Measurements from ENCODE around the gene HTR3E. TPM values are rescaled to one million over a fixed set of nuclear protein-coding genes. Genes with fewer than 3 reads are reported as not detected.

The HTR3E gene
- total RNA-seq, 1 experiment from 2014 or later, result not detected

DNA sequence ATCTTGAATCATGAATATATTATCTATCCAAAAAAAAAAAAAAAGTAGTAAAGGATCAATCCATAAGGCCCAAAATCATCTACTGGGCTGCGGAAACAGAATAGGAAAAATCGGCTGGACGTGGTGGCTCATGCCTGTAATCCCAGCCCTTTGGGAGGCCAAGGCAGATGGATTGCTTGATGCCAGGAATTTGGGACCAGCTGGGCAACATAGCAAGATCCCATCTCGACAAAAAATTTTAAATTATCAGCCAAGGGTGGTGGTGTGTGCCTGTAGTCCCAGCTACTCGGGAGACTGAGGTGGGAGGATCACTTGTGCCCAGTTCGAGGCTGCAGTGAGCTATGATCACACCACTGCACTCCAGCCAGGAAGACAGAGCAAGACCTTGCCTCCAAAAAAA is 52.3 kb downstream of the HTR3E start:
- H3K27ac Mint-ChIP-seq, result peak overlapping the region in 1 of 3 experiments; percentile 55; a peak in 2 of 7 replicates
- no peaks in the 10 kb centered on the region for H3K9me3 ChIP-seq (ENCODE audit: control insufficient read depth, low read depth, low read length)
- peaks cover 2 to 3% of the 10 kb centered on the region in 2 experiments for H3K4me1 Mint-ChIP-seq
- H3K9me3 Mint-ChIP-seq, result no peaks in the 10 kb centered on the region; a peak in 1 of 5 replicates
- no peaks in the 10 kb centered on the region for H3K27me3 ChIP-seq (ENCODE audit: insufficient read depth, low read length)
- H3K23ac ChIP-seq (ENCODE audit: insufficient read length, low read depth, low read length), result no peak overlapping the region
- no peak overlapping the region for H2BK20ac ChIP-seq (ENCODE audit: low read depth, low read length, poor library complexity, severe bottlenecking)
- no peak overlapping the region for H2AFZ ChIP-seq (ENCODE audit: low read length)
- H3K4me1 ChIP-seq (ENCODE audit: insufficient read depth, low read length), result no peaks in the 10 kb centered on the region
- no peak overlapping the region for H4K5ac ChIP-seq (ENCODE audit: insufficient read length, low read depth, low read length)
- no peak overlapping the region for H2BK5ac ChIP-seq (ENCODE audit: insufficient read length, low read length)
- no peak overlapping the region for H3K9ac ChIP-seq (ENCODE audit: extremely low read depth, insufficient read length, low read length)
- no peak overlapping the region for H3K18ac ChIP-seq (ENCODE audit: insufficient read length, low read depth, low read length)
- H2BK12ac ChIP-seq (ENCODE audit: insufficient read length, low read depth, low read length), result no peak overlapping the region
- H3K14ac ChIP-seq (ENCODE audit: insufficient read depth, low read length), result no peak overlapping the region
- DNase-seq, result no peak
- H3K4me2 ChIP-seq (ENCODE audit: insufficient read depth, insufficient read length, low read length), result no peak overlapping the region
- H3K56ac ChIP-seq (ENCODE audit: insufficient read length, low read depth, low read length), result no peak overlapping the region
- WGBS (ENCODE audit: extremely low coverage, insufficient read length, low lambda C conversion rate), result no CpG with 5 or more reads among the region's 6 CpGs
- no peak overlapping the region for H3K4me3 Mint-ChIP-seq
- no peaks in the 10 kb centered on the region for H3K79me1 ChIP-seq (ENCODE audit: insufficient read depth, low read depth, low read length, poor library complexity, severe bottlenecking)
- H3K27ac ChIP-seq (ENCODE audit: insufficient read length, low read depth, low read length), result no peak overlapping the region
- H3T11ph ChIP-seq (ENCODE audit: low read length), result no peak overlapping the region
- H3K79me2 ChIP-seq (ENCODE audit: insufficient read depth, low read length), result no peaks in the 10 kb centered on the region
- no peak overlapping the region for H2BK15ac ChIP-seq (ENCODE audit: low read depth, low read length)
- no peak overlapping the region for H4K8ac ChIP-seq (replicated peaks; ENCODE audit: insufficient read length, low read depth, low read length)
- no peaks in the 10 kb centered on the region for H3K27me3 Mint-ChIP-seq (ENCODE audit: low read depth)
- TF ChIP-seq, protein P1, sequence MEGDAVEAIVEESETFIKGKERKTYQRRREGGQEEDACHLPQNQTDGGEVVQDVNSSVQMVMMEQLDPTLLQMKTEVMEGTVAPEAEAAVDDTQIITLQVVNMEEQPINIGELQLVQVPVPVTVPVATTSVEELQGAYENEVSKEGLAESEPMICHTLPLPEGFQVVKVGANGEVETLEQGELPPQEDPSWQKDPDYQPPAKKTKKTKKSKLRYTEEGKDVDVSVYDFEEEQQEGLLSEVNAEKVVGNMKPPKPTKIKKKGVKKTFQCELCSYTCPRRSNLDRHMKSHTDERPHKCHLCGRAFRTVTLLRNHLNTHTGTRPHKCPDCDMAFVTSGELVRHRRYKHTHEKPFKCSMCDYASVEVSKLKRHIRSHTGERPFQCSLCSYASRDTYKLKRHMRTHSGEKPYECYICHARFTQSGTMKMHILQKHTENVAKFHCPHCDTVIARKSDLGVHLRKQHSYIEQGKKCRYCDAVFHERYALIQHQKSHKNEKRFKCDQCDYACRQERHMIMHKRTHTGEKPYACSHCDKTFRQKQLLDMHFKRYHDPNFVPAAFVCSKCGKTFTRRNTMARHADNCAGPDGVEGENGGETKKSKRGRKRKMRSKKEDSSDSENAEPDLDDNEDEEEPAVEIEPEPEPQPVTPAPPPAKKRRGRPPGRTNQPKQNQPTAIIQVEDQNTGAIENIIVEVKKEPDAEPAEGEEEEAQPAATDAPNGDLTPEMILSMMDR (conservative IDR thresholded peaks at IDR 0.05), result no peak
- no peaks in the 10 kb centered on the region for H4K20me1 ChIP-seq (ENCODE audit: control insufficient read depth, insufficient read depth, insufficient read length)
- no peaks in the 10 kb centered on the region for H3K23me2 ChIP-seq (ENCODE audit: insufficient read length, low read depth, low read length, poor library complexity, severe bottlenecking)
- H2AK5ac ChIP-seq (ENCODE audit: insufficient read length, low read length), result no peak overlapping the region
- no peak overlapping the region for H2BK120ac ChIP-seq (ENCODE audit: low read depth, low read length, poor library complexity, severe bottlenecking)
- peaks cover 0 to 25% (median 0%) of the 10 kb centered on the region in 3 experiments; a peak in 3 of 7 replicates for H3K36me3 Mint-ChIP-seq (ENCODE audit: insufficient read depth in 1 of 3, low read depth in 3 of 3)
- H3K4ac ChIP-seq (ENCODE audit: low read depth, low read length), result no peak overlapping the region
- H4K91ac ChIP-seq (ENCODE audit: insufficient read length, low read depth, low read length), result no peak overlapping the region
